GM12878 (cell line): ENCODE data around the gene DNA2. TPM values are rescaled to one million over a fixed set of nuclear protein-coding genes. Genes with fewer than 3 reads are reported as not detected.

Experiments
- ATAC-seq: fragments of 200-7000 bp; cut with Tn5 transposase; 3 replicates; pipeline ENCODE4 v1.9.1; 2020; ENCODE audit warnings: mild to moderate bottlenecking, moderate library complexity
- BruUV-seq: library from RNA; stranded (reverse); fragments of 400-500 nt; replicated peaks from 2 replicates; lab custom pipeline; 2021; lab: Mats Ljungman, UMichigan
- CTCF ChIA-PET: fragments of 300-600 bp; sonication (Branson Sonifier 250); formaldehyde crosslinking; extraction: SDS; loops from one replicate; lab custom pipeline; 2021; ENCODE audit warnings: inconsistent platforms; lab: Yijun Ruan, JAX
- POLR2A ChIA-PET: fragments of 350-600 bp; formaldehyde crosslinking; extraction: SDS; loops from one replicate; lab custom pipeline; 2021; ENCODE audit warnings: inconsistent platforms; lab: Charles Lee
- RAD21 ChIA-PET: fragments of 300-600 bp; sonication (Branson Sonifier 250); formaldehyde crosslinking; loops from one replicate; lab custom pipeline; 2023; ENCODE audit warnings: antibody characterized with exemption; ENCODE audit not compliant: unreplicated experiment; lab: Charles Lee
- SMC1A ChIA-PET: fragments of 300-600 bp; sonication (Branson Sonifier 250); formaldehyde crosslinking; loops from one replicate; lab custom pipeline; 2023; ENCODE audit not compliant: unreplicated experiment, uncharacterized antibody; lab: Charles Lee
- DNase-seq: peaks from one replicate; pipeline ENCODE4 v3.0.0-alpha.2; 2011; ENCODE audit warnings: low read depth, low spot score
- FAIRE-seq: peaks from 3 replicates; lab custom pipeline; 2011; peaks lifted over from hg19 to GRCh38; lab: Jason Lieb, UNC
- H2AFZ ChIP-seq: 2 replicates; pipeline ENCODE4 v1.6.0; 2011; ENCODE audit warnings: low read depth, low read length, control low read depth; ENCODE audit not compliant: control insufficient read depth
- H3K27ac ChIP-seq: 2 replicates; pipeline ENCODE4 v1.5.1; 2011; ENCODE audit warnings: control low read depth; ENCODE audit not compliant: control insufficient read depth, insufficient read depth
- H3K27me3 ChIP-seq, 2 experiments: replicated peaks in 1 of 2; 2 replicates each; pipeline versions ENCODE4 v1.6.0 to v1.6.1; 2011; ENCODE audit warnings: low read length in 1 of 2; ENCODE audit not compliant: control insufficient read depth in 2 of 2, insufficient read depth in 2 of 2
- H3K36me3 ChIP-seq, 2 experiments: 2 replicates each; pipeline ENCODE4 v1.5.1; 2011; ENCODE audit warnings: low read length in 1 of 2; ENCODE audit not compliant: control insufficient read depth in 2 of 2, insufficient read depth in 2 of 2
- H3K4me1 ChIP-seq: 2 replicates; pipeline ENCODE4 v1.6.1; 2011; ENCODE audit warnings: mild to moderate bottlenecking, low read length, moderate library complexity, mixed read lengths; ENCODE audit not compliant: control insufficient read depth, insufficient read depth
- H3K4me2 ChIP-seq: 2 replicates; pipeline ENCODE4 v1.6.0; 2011; ENCODE audit warnings: control low read depth; ENCODE audit not compliant: control insufficient read depth, insufficient read depth
- H3K4me3 ChIP-seq: fragments of 200-600 bp; sonication (generic); 2 replicates; pipeline ENCODE4 v1.5.1; 2016
- H3K79me2 ChIP-seq: 2 replicates; pipeline ENCODE4 v1.6.0; 2011; ENCODE audit warnings: low read length; ENCODE audit not compliant: control insufficient read depth, insufficient read depth
- H3K9ac ChIP-seq: 2 replicates; pipeline ENCODE4 v1.8.0; 2011; ENCODE audit warnings: low read length, control low read depth, mixed read lengths; ENCODE audit not compliant: control insufficient read depth, insufficient read depth
- H3K9me3 ChIP-seq: replicated peaks from 3 replicates; pipeline ENCODE4 v1.5.1; 2011; ENCODE audit warnings: mild to moderate bottlenecking, low read length; ENCODE audit not compliant: control insufficient read depth, insufficient read depth
- H4K20me1 ChIP-seq: 2 replicates; pipeline ENCODE4 v1.6.0; 2011; ENCODE audit not compliant: control insufficient read depth, insufficient read depth
- BACH1 ChIP-seq: fragments of 450-650 bp; IDR thresholded peaks from 2 replicates; pipeline ENCODE4 v1.6.1; 2017; ENCODE audit warnings: mild to moderate bottlenecking, borderline replicate concordance
- HCFC1 ChIP-seq: fragments of 150-350 bp; IDR thresholded peaks from 2 replicates; pipeline ENCODE4 v1.6.1; 2014; ENCODE audit warnings: low read length
- KDM1A ChIP-seq: fragments of 200-600 bp; sonication (generic); IDR thresholded peaks from 2 replicates; pipeline ENCODE4 v1.6.1; 2016; ENCODE audit warnings: borderline replicate concordance
- MYC ChIP-seq: IDR thresholded peaks from 2 replicates; pipeline ENCODE4 v1.6.1; 2011; ENCODE audit warnings: mild to moderate bottlenecking, low read length, moderate library complexity, inconsistent platforms; ENCODE audit not compliant: insufficient read depth, insufficient replicate concordance, insufficient read length, severe bottlenecking
- NBN ChIP-seq: fragments of 450-650 bp; IDR thresholded peaks from 2 replicates; pipeline ENCODE4 v1.6.1; 2016
- NR2C1 ChIP-seq: fragments of 450-650 bp; IDR thresholded peaks from 2 replicates; pipeline ENCODE4 v1.6.1; 2017; ENCODE audit warnings: antibody characterized with exemption, mild to moderate bottlenecking, moderate library complexity
- POU2F2 ChIP-seq: IDR thresholded peaks from 3 replicates; pipeline ENCODE4 v1.6.1; 2011; ENCODE audit warnings: low read depth, mild to moderate bottlenecking, low read length, borderline replicate concordance
- RELA ChIP-seq: fragments of 450-650 bp; IDR thresholded peaks from 2 replicates; pipeline ENCODE4 v1.8.0; 2014; ENCODE audit warnings: borderline replicate concordance; ENCODE audit not compliant: partially characterized antibody
- SUZ12 ChIP-seq: fragments of 200-600 bp; sonication (generic); IDR thresholded peaks from one replicate; pipeline ENCODE4 v1.6.1; 2018; ENCODE audit warnings: antibody characterized with exemption, mild to moderate bottlenecking; ENCODE audit not compliant: unreplicated experiment
- ZBED1 ChIP-seq: IDR thresholded peaks from 2 replicates; pipeline ENCODE4 v1.6.1; 2016; ENCODE audit warnings: borderline replicate concordance
- ZNF274 ChIP-seq: IDR thresholded peaks from one replicate; pipeline ENCODE4 v1.8.0; 2011; ENCODE audit not compliant: insufficient read length, insufficient read depth
- WGBS: methylation state at CpG from one replicate; pipeline ENCODE4 v1.1.6; 2016; ENCODE audit warnings: low lambda C conversion rate; ENCODE audit not compliant: insufficient replicate concordance, insufficient coverage; ENCODE audit errors: missing lambda C conversion rate; 5-methylcytosine and 5-hydroxymethylcytosine counted together
- in situ Hi-C: fragments of 300-500 bp; cut with MboI; formaldehyde crosslinking; loops from 9 replicates; pipeline ENCODE4 v1.14.3; 2018; ENCODE audit warnings: mixed read lengths
- intact Hi-C: fragments of 100-400 bp; cut with micrococcal nuclease; formaldehyde crosslinking; loops from one replicate; pipeline ENCODE4 v1.14.2; 2022; ENCODE audit not compliant: unreplicated experiment
- polyA plus RNA-seq, 11 experiments: library from polyadenylated mRNA; depleted of rRNA in 4 of 11; unstranded in 6 of 11; stranded (reverse) in 5 of 11; fragments of >200 nt; fragmentation: Nextera tagmentation in 4 of 11; fragmentation: Illumina TruSeq in 1 of 11; extraction: Ambion mirVana in 4 of 11; extraction: Trizol in 1 of 11; gene quantifications; 1 replicate in 1 of 11; 2 replicates in 10 of 11; pipeline versions ENCODE4 v1.2.1 to v1.2.3, GENCODE V29; 2011 to 2016; ENCODE audit warnings: inconsistent platforms in 2 of 11, missing spikeins in 2 of 11, low read depth in 1 of 11
- total RNA-seq, 4 experiments: library from RNA; depleted of rRNA in 3 of 4; stranded (reverse); fragments of >200 nt in 3 of 4; fragmentation: Illumina TruSeq in 1 of 4; extraction: Trizol in 1 of 4; gene quantifications; 2 replicates each; pipeline versions ENCODE4 v1.2.1 to v1.2.3, GENCODE V29; 2013 to 2021

DNA2 gene
- total and polyA plus RNA-seq, 10 of the 15 experiments (the other 5 are each of a cell fraction or from before 2014, with no cell fraction given) = 17.7 to 41.8 (median 28.4) TPM

GRCh38 chr10:68365611-68366010 lies 106.2 kb downstream of the DNA2 start:
- no peak overlapping the region for H3K27ac ChIP-seq
- peaks cover 0 to 3% of the 10 kb centered on the region in 2 experiments; a peak in 1 of 4 replicates for H3K36me3 ChIP-seq
- no peaks in the 10 kb centered on the region for H3K9me3 ChIP-seq
- FAIRE-seq (no peak), ATAC-seq (peak; percentile 23; the same call in 1 of the 3 replicates), DNase-seq (no peak)
- no peak overlapping the region for H3K4me2 ChIP-seq
- WGBS = 13% methylated on average over 2 of the region's 2 CpGs
- ChIA-PET CTCF (interaction anchor here (1.4 kb wide), 1 partner anchor 153 kb away, joined by 3 read pairs; no protein-coding TSS in a partner anchor), SMC1A (no interaction called here), POLR2A (no interaction called here), RAD21 (no interaction called here)
- no TSS peak for BruUV-seq
- no peaks in the 10 kb centered on the region for H3K79me2 ChIP-seq
- H3K9ac ChIP-seq = no peak overlapping the region
- no peaks in the 10 kb centered on the region for H4K20me1 ChIP-seq
- H2AFZ ChIP-seq = no peak overlapping the region
- in situ Hi-C loops = no loop called here
- no peaks in the 10 kb centered on the region for H3K27me3 ChIP-seq
- H3K4me3 ChIP-seq = no peak overlapping the region
- no peaks in the 10 kb centered on the region for H3K4me1 ChIP-seq
- intact Hi-C loops = no loop called here
- no peak for TF ChIP-seq ZBED1
- no peak for TF ChIP-seq SUZ12
- TF ChIP-seq NR2C1 = no peak
- TF ChIP-seq POU2F2 = no peak
- no peak for TF ChIP-seq BACH1
- TF ChIP-seq MYC = no peak
- no peak for TF ChIP-seq ZNF274
- TF ChIP-seq HCFC1 = no peak
- no peak for TF ChIP-seq RELA
- TF ChIP-seq NBN = no peak
- TF ChIP-seq KDM1A = no peak
